Urinary bladder (tissue), 4 donors: Measurements from ENCODE around the gene IQGAP3. TPM values are rescaled to one million over a fixed set of nuclear protein-coding genes. Genes with fewer than 3 reads are reported as not detected.

Source experiments
- DNase-seq: peaks from one replicate; pipeline ENCODE4 v3.0.0-alpha.2; 2015; ENCODE audit errors: extremely low spot score
- H3K27ac ChIP-seq: one replicate; pipeline ENCODE4 v1.5.1; 2013; ENCODE audit warnings: low read depth, mild to moderate bottlenecking, moderate library complexity
- H3K36me3 ChIP-seq: one replicate; pipeline ENCODE4 v1.6.1; 2013; ENCODE audit warnings: mild to moderate bottlenecking, moderate library complexity; ENCODE audit not compliant: insufficient read depth
- H3K4me1 ChIP-seq: one replicate; pipeline ENCODE4 v1.6.1; 2013; ENCODE audit warnings: mild to moderate bottlenecking, moderate library complexity; ENCODE audit not compliant: insufficient read depth
- H3K4me3 ChIP-seq: one replicate; pipeline ENCODE4 v1.5.1; 2013; ENCODE audit warnings: low read depth, low read length
- WGBS: extraction: QIAGEN DNeasy Blood & Tissue Kit; methylation state at CpG from one replicate; pipeline ENCODE4 v1.1.7; 2013; 5-methylcytosine and 5-hydroxymethylcytosine counted together
- polyA plus RNA-seq: library from polyadenylated mRNA; stranded (reverse); fragments of 200-250 nt; gene quantifications from one replicate; pipeline ENCODE4 v1.2.3, GENCODE V29; 2013
- total RNA-seq: library from RNA; depleted of rRNA; stranded (reverse); fragments of >200 nt; gene quantifications from one replicate; pipeline ENCODE4 v1.2.3, GENCODE V29; 2014
- donor health status: healthy with polysubstance abuse.
- donor health status: healthy.

The IQGAP3 gene
- total and polyA plus RNA-seq, 2 donors: 0.32 to 11.8 TPM

- Histone ChIP-seq H3K4me1 (no peaks in the 10 kb centered on the region), H3K4me3 (no peak overlapping the region), H3K36me3 (no peaks in the 10 kb centered on the region), H3K27ac (no peak overlapping the region)
- WGBS: 93% methylated on average over 9 of the region's 9 CpGs
- DNase-seq: no peak
Measured at GRCh38 chr1:156537027-156537426, 35.3 kb downstream of the IQGAP3 start.

- no peak for DNase-seq
- no peaks in the 10 kb centered on the region for H3K4me1 ChIP-seq
- no peaks in the 10 kb centered on the region for H3K36me3 ChIP-seq
- H3K4me3 ChIP-seq: no peak overlapping the region
- WGBS: 92% methylated on average over 12 of the region's 12 CpGs
- no peak overlapping the region for H3K27ac ChIP-seq
Measured at GRCh38 chr1:156534424-156535060, 37.8 kb downstream of the IQGAP3 start.

- no peaks in the 10 kb centered on the region for H3K4me1 ChIP-seq
- WGBS: 86% methylated on average over 11 of the region's 11 CpGs
- no peak overlapping the region for H3K4me3 ChIP-seq
- H3K36me3 ChIP-seq: no peaks in the 10 kb centered on the region
- H3K27ac ChIP-seq: no peak overlapping the region
- no peak for DNase-seq
Measured at GRCh38 chr1:156533568-156534220, 38.7 kb downstream of the IQGAP3 start.

- Histone ChIP-seq H3K27ac (no peak overlapping the region), H3K4me1 (no peaks in the 10 kb centered on the region), H3K4me3 (no peak overlapping the region), H3K36me3 (no peaks in the 10 kb centered on the region)
- DNase-seq: no peak
- 90% methylated on average over 4 of the region's 4 CpGs for WGBS
Measured at GRCh38 chr1:156532374-156532773, 40.0 kb downstream of the IQGAP3 start.

- Histone ChIP-seq H3K27ac (no peak overlapping the region), H3K4me1 (no peaks in the 10 kb centered on the region), H3K4me3 (no peak overlapping the region), H3K36me3 (no peaks in the 10 kb centered on the region)
- DNase-seq: no peak
- WGBS: 98% methylated on average over 18 of the region's 18 CpGs
Measured at GRCh38 chr1:156530006-156530405, 42.4 kb downstream of the IQGAP3 start.

GRCh38 chr1:156528875-156529425 is 43.4 kb downstream of the IQGAP3 start:
- Histone ChIP-seq H3K4me1 (no peaks in the 10 kb centered on the region), H3K36me3 (no peaks in the 10 kb centered on the region), H3K27ac (no peak overlapping the region), H3K4me3 (no peak overlapping the region)
- 94% methylated on average over 8 of the region's 8 CpGs for WGBS
- DNase-seq: no peak

GRCh38 chr1:156528231-156528630 is 44.1 kb downstream of the IQGAP3 start:
- H3K27ac ChIP-seq: no peak overlapping the region
- WGBS: 86% methylated on average over 5 of the region's 5 CpGs
- DNase-seq: no peak
- no peaks in the 10 kb centered on the region for H3K36me3 ChIP-seq
- no peaks in the 10 kb centered on the region for H3K4me1 ChIP-seq
- H3K4me3 ChIP-seq: no peak overlapping the region

GRCh38 chr1:156527584-156527983 is 44.8 kb downstream of the IQGAP3 start:
- H3K4me3 ChIP-seq: no peak overlapping the region
- H3K27ac ChIP-seq: no peak overlapping the region
- WGBS: 93% methylated on average over 2 of the region's 2 CpGs
- H3K4me1 ChIP-seq: no peaks in the 10 kb centered on the region
- H3K36me3 ChIP-seq: no peaks in the 10 kb centered on the region
- no peak for DNase-seq

GRCh38 chr1:156525856-156526489 is 46.4 kb downstream of the IQGAP3 start:
- H3K4me3 ChIP-seq: no peak overlapping the region
- no peak overlapping the region for H3K27ac ChIP-seq
- H3K36me3 ChIP-seq: no peaks in the 10 kb centered on the region
- WGBS: 86% methylated on average over 2 of the region's 2 CpGs
- DNase-seq: no peak
- H3K4me1 ChIP-seq: no peaks in the 10 kb centered on the region

- Histone ChIP-seq H3K4me1 (no peaks in the 10 kb centered on the region), H3K4me3 (no peak overlapping the region), H3K36me3 (no peaks in the 10 kb centered on the region), H3K27ac (no peak overlapping the region)
- no peak for DNase-seq
- 50% methylated on average over 6 of the region's 6 CpGs for WGBS
Measured at GRCh38 chr1:156525071-156525501, 47.3 kb downstream of the IQGAP3 start.

GRCh38 chr1:156524481-156524869 is 47.9 kb downstream of the IQGAP3 start:
- 68% methylated on average over 3 of the region's 3 CpGs for WGBS
- Histone ChIP-seq H3K36me3 (no peaks in the 10 kb centered on the region), H3K4me3 (no peak overlapping the region), H3K27ac (no peak overlapping the region), H3K4me1 (no peaks in the 10 kb centered on the region)
- DNase-seq: no peak

GRCh38 chr1:156523801-156524480 is 48.4 kb downstream of the IQGAP3 start:
- DNase-seq: no peak
- H3K4me3 ChIP-seq: no peak overlapping the region
- WGBS: 83% methylated on average over 2 of the region's 2 CpGs
- no peaks in the 10 kb centered on the region for H3K4me1 ChIP-seq
- no peak overlapping the region for H3K27ac ChIP-seq
- H3K36me3 ChIP-seq: no peaks in the 10 kb centered on the region

- H3K36me3 ChIP-seq: no peaks in the 10 kb centered on the region
Measured at GRCh38 chr1:156522443-156522970, 49.9 kb downstream of the IQGAP3 start.

More at GRCh38 chr1:156522443-156522970, 49.9 kb downstream of the IQGAP3 start:
- no peak for DNase-seq
- H3K4me3 ChIP-seq: no peak overlapping the region
- no peak overlapping the region for H3K27ac ChIP-seq
- H3K4me1 ChIP-seq: no peaks in the 10 kb centered on the region
